ENCODE data around the gene AUNIP.

- TF ChIP-seq POLR2A (IDR thresholded peaks at IDR 0.05), result no peak
- TF ChIP-seq, protein P1, sequence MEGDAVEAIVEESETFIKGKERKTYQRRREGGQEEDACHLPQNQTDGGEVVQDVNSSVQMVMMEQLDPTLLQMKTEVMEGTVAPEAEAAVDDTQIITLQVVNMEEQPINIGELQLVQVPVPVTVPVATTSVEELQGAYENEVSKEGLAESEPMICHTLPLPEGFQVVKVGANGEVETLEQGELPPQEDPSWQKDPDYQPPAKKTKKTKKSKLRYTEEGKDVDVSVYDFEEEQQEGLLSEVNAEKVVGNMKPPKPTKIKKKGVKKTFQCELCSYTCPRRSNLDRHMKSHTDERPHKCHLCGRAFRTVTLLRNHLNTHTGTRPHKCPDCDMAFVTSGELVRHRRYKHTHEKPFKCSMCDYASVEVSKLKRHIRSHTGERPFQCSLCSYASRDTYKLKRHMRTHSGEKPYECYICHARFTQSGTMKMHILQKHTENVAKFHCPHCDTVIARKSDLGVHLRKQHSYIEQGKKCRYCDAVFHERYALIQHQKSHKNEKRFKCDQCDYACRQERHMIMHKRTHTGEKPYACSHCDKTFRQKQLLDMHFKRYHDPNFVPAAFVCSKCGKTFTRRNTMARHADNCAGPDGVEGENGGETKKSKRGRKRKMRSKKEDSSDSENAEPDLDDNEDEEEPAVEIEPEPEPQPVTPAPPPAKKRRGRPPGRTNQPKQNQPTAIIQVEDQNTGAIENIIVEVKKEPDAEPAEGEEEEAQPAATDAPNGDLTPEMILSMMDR (IDR thresholded peaks at IDR 0.05), result no peak
These were observed 37.0 kb upstream of the AUNIP start for GRCh38 chr1:25896266-25896665.

Measured in heart left ventricle (tissue), 13 donors.